Measurements from ENCODE around the gene LPAR6.

LPAR6 gene

DNA sequence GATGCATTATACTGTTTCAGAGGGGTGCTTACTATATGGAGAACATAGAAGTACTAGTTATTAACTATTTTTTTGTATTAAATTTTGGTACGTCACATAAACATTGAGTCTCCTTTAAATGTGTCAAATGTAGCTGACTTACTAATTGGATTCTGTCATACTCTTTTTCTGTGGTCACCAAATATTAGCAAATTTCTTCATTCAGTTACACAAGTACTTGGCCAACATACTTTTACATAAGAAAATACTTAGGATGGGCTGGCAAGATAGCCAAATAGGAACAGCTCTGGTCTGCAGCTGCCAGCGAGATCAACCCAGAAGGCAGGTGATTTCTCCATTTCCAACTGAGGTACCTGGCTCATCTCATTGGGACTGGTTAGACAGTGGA is 19.2 kb downstream of the LPAR6 start:
- no peak for TF ChIP-seq EZH2phosphoT487 (IDR thresholded peaks at IDR 0.05; ENCODE audit: low read depth)
- TF ChIP-seq, protein P1, sequence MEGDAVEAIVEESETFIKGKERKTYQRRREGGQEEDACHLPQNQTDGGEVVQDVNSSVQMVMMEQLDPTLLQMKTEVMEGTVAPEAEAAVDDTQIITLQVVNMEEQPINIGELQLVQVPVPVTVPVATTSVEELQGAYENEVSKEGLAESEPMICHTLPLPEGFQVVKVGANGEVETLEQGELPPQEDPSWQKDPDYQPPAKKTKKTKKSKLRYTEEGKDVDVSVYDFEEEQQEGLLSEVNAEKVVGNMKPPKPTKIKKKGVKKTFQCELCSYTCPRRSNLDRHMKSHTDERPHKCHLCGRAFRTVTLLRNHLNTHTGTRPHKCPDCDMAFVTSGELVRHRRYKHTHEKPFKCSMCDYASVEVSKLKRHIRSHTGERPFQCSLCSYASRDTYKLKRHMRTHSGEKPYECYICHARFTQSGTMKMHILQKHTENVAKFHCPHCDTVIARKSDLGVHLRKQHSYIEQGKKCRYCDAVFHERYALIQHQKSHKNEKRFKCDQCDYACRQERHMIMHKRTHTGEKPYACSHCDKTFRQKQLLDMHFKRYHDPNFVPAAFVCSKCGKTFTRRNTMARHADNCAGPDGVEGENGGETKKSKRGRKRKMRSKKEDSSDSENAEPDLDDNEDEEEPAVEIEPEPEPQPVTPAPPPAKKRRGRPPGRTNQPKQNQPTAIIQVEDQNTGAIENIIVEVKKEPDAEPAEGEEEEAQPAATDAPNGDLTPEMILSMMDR (IDR thresholded peaks at IDR 0.05; ENCODE audit: low read depth, low read length) = no peak
- H3K36me3 ChIP-seq (replicated peaks; ENCODE audit: low read depth, low read length) = peaks cover 30% of the 10 kb centered on the region

DNA sequence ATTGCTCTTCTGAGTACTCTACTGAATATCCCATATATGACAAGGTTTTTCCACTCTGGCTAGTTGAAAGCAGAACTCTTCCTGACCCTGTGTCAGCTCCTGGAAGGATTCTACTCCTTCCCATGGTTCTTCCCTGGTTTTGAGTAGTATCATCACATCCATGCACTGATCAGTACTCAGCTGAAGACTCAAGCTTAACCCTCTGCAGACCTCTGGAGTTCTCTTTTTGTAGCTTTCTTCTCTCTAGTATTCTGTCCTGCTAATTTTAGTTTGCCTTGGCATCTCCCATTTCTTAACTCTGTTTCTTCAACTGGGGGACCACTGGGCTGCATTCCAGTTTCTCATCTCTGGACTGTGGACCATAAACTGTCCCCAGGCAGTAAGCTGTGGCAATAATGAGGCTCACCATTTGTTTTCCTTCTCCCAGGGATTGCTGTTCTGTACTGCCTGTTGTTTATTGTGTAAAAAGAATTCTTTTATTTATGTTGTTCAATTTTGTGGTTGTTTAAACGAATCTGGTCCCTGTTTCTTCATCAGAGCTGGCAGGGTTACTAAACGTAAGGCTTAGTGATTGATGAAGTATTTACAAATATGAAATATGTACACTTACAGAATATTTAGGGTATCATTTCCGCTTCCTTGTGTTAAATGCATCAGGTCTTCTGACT is 19.7 kb downstream of the LPAR6 start:
- Histone ChIP-seq H4K20me1 (ENCODE audit: insufficient read depth, low read length) (no peaks in the 10 kb centered on the region), H3K4me2 (ENCODE audit: low read length) (no peak overlapping the region), H3K79me2 (ENCODE audit: low read length) (no peaks in the 10 kb centered on the region), H3K36me3 (replicated peaks; ENCODE audit: low read depth, low read length) (peaks cover 32% of the 10 kb centered on the region), H3K9ac (ENCODE audit: low read length) (no peak overlapping the region), H3K9me3 (ENCODE audit: insufficient read depth, low read length) (no peaks in the 10 kb centered on the region), H3K27me3 (ENCODE audit: low read depth, low read length) (no peaks in the 10 kb centered on the region), H2AFZ (ENCODE audit: low read depth, low read length) (no peak overlapping the region), H3K4me3 (ENCODE audit: low read length) (no peak overlapping the region), H3K4me1 (ENCODE audit: low read length) (peaks cover 6% of the 10 kb centered on the region; the same call in 1 of the 2 replicates), H3K27ac (ENCODE audit: low read length) (no peak overlapping the region)
- no peak for TF ChIP-seq EZH2phosphoT487 (IDR thresholded peaks at IDR 0.05; ENCODE audit: low read depth)
- TF ChIP-seq, protein P1 (IDR thresholded peaks at IDR 0.05; ENCODE audit: low read depth, low read length) = no peak

More for the DNA sequence above, 19.2 kb downstream of the LPAR6 start:
- H2AFZ ChIP-seq (ENCODE audit: low read depth, low read length) = no peak overlapping the region
- H3K4me1 ChIP-seq (ENCODE audit: low read length) = peaks cover 9% of the 10 kb centered on the region; the same call in 1 of the 2 replicates
- H3K9me3 ChIP-seq (ENCODE audit: insufficient read depth, low read length) = no peaks in the 10 kb centered on the region
- no peak overlapping the region for H3K9ac ChIP-seq (ENCODE audit: low read length)
- no peak overlapping the region for H3K27ac ChIP-seq (ENCODE audit: low read length)
- no peaks in the 10 kb centered on the region for H4K20me1 ChIP-seq (ENCODE audit: insufficient read depth, low read length)
- H3K4me3 ChIP-seq (ENCODE audit: low read length) = no peak overlapping the region
- no peaks in the 10 kb centered on the region for H3K79me2 ChIP-seq (ENCODE audit: low read length)
- no peak overlapping the region for H3K4me2 ChIP-seq (ENCODE audit: low read length)
- H3K27me3 ChIP-seq (ENCODE audit: low read depth, low read length) = no peaks in the 10 kb centered on the region

DNA sequence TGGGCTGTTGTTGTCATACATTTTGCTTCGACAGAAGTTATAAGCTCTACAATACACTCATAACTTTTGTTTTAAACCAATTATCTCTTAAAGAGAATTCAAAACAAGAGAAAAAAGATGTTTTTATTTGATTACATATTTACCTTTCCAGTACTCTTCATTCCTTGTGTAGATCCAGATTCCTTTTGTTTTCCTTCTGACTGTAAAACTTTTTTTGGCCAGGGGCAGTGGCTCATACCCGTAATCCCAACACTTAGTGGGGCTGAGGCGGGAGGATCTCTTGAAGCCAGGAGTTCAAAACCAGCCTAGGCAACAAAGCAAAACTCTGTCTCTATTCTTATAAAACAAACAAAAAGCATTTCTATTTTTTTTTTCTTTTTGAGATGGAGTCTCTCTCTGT is 21.7 kb downstream of the LPAR6 start:
- Histone ChIP-seq H2AFZ (ENCODE audit: low read depth, low read length) (no peak overlapping the region), H3K4me1 (ENCODE audit: low read length) (peaks cover 6% of the 10 kb centered on the region; the same call in 1 of the 2 replicates), H3K4me3 (ENCODE audit: low read length) (no peak overlapping the region), H3K4me2 (ENCODE audit: low read length) (no peak overlapping the region), H4K20me1 (ENCODE audit: insufficient read depth, low read length) (no peaks in the 10 kb centered on the region), H3K9ac (ENCODE audit: low read length) (no peak overlapping the region), H3K36me3 (replicated peaks; ENCODE audit: low read depth, low read length) (peaks cover 34% of the 10 kb centered on the region), H3K27me3 (ENCODE audit: low read depth, low read length) (no peaks in the 10 kb centered on the region), H3K9me3 (ENCODE audit: insufficient read depth, low read length) (no peaks in the 10 kb centered on the region), H3K27ac (ENCODE audit: low read length) (no peak overlapping the region), H3K79me2 (ENCODE audit: low read length) (no peaks in the 10 kb centered on the region)
- no peak for TF ChIP-seq EZH2phosphoT487 (IDR thresholded peaks at IDR 0.05; ENCODE audit: low read depth)
- TF ChIP-seq, protein P1 (IDR thresholded peaks at IDR 0.05; ENCODE audit: low read depth, low read length) = no peak

DNA sequence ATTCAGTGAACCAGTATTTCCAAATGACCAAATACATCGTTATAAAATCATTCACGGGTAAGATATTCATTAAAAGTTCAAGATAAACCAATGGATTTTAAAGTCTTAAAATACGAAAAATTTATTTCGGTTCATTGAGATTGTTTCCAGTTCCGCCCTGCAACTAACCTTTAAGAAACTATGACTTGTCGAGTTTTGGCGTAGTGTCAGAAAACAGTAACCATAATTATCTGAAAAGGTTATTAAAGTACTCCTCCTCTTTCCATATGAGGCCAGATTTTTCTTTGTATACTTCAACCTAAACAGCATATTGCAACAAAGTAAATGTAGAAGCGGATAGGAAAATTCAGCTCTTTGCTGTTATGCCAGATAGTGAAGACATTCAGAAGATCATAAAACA is 26.1 kb downstream of the LPAR6 start:
- no peak overlapping the region for H3K9ac ChIP-seq (ENCODE audit: low read length)
- H3K4me3 ChIP-seq (ENCODE audit: low read length) = no peak overlapping the region
- H3K9me3 ChIP-seq (ENCODE audit: insufficient read depth, low read length) = no peaks in the 10 kb centered on the region
- peaks cover 6% of the 10 kb centered on the region; the same call in 1 of the 2 replicates for H3K4me1 ChIP-seq (ENCODE audit: low read length)
- H4K20me1 ChIP-seq (ENCODE audit: insufficient read depth, low read length) = no peaks in the 10 kb centered on the region
- H3K79me2 ChIP-seq (ENCODE audit: low read length) = no peaks in the 10 kb centered on the region
- TF ChIP-seq, protein P1 (IDR thresholded peaks at IDR 0.05; ENCODE audit: low read depth, low read length) = no peak
- no peak for TF ChIP-seq EZH2phosphoT487 (IDR thresholded peaks at IDR 0.05; ENCODE audit: low read depth)
- H3K4me2 ChIP-seq (ENCODE audit: low read length) = no peak overlapping the region
- no peaks in the 10 kb centered on the region for H3K27me3 ChIP-seq (ENCODE audit: low read depth, low read length)
- no peak overlapping the region for H3K27ac ChIP-seq (ENCODE audit: low read length)
- H3K36me3 ChIP-seq (replicated peaks; ENCODE audit: low read depth, low read length) = peaks cover 27% of the 10 kb centered on the region
- H2AFZ ChIP-seq (ENCODE audit: low read depth, low read length) = no peak overlapping the region

Data from OCI-LY3 (cell line).